Gastrocnemius medialis (tissue), 4 donors: ENCODE data around the gene KLHDC9. TPM values are rescaled to one million over a fixed set of nuclear protein-coding genes. Genes with fewer than 3 reads are reported as not detected.

Experiments
- ATAC-seq, 2 donors: fragments of 150-250 bp; one replicate each; pipeline ENCODE4 v1.9.1; 2016
- DNase-seq, 2 donors: peaks; one replicate each; pipeline ENCODE4 v3.0.0-alpha.2; 2019
- H3K27ac ChIP-seq, 4 donors: fragments of 200-600 bp; sonication (generic); 1 replicate in 1 of 4; 2 replicates in 3 of 4; pipeline ENCODE4 v1.5.1; 2016 to 2018; ENCODE audit warnings: mild to moderate bottlenecking in 2 of 4, moderate library complexity in 1 of 4
- H3K27me3 ChIP-seq, 3 donors: fragments of 200-600 bp; sonication (generic) in 2 of 3; 1 replicate in 1 of 3; 2 replicates in 2 of 3; pipeline versions ENCODE4 v1.5.1 to v1.6.0; 2016 to 2019; ENCODE audit warnings: mild to moderate bottlenecking in 1 of 3, moderate library complexity in 1 of 3
- H3K36me3 ChIP-seq, 2 donors: fragments of 200-600 bp; sonication (generic) in 1 of 2; one replicate each; pipeline ENCODE4 v1.5.1; 2017 to 2018
- H3K4me1 ChIP-seq, 2 donors: fragments of 200-600 bp; sonication (generic) in 1 of 2; one replicate each; pipeline ENCODE4 v1.5.1; 2016 to 2017; ENCODE audit warnings: mild to moderate bottlenecking in 2 of 2
- H3K4me3 ChIP-seq, 4 donors: fragments of 200-600 bp; sonication (generic) in 3 of 4; 1 replicate in 1 of 4; 2 replicates in 3 of 4; pipeline ENCODE4 v1.5.1; 2016 to 2019; ENCODE audit warnings: mild to moderate bottlenecking in 2 of 4
- H3K9me3 ChIP-seq, 3 donors: fragments of 200-600 bp; sonication (generic) in 2 of 3; 1 replicate in 1 of 3; 2 replicates in 2 of 3; pipeline ENCODE4 v1.5.1; 2016 to 2019
- POLR2A ChIP-seq, 2 donors: fragments of 450-650 bp; IDR thresholded peaks; one replicate each; pipeline ENCODE4 v1.6.1; 2017; ENCODE audit warnings: antibody characterized with exemption in 2 of 2, mild to moderate bottlenecking in 2 of 2, moderate library complexity in 2 of 2
- in situ Hi-C, 4 donors: fragments of 200-750 bp; cut with MboI; loops; one replicate each; pipeline versions ENCODE4 v1.15.0 to v1.8.0; 2017; ENCODE audit warnings: low sequenced_read_pairs in 4 of 4
- intact Hi-C: fragments of 100-400 bp; cut with DNase I; formaldehyde crosslinking; loops from one replicate; pipeline ENCODE4 v1.15.1; 2023; ENCODE audit warnings: low total_unique reads
- total RNA-seq, 4 donors: library from RNA; depleted of rRNA; stranded (reverse); fragments of >200 nt; gene quantifications; one replicate each; pipeline versions ENCODE4 v1.1.0 to v1.2.3, GENCODE V29; 2016
- TF ChIP-seq, protein P1 (sequence below), 5 experiments: fragments of 450-650 bp in 3 of 5; fragments of 200-600 bp in 2 of 5; sonication (generic) in 2 of 5; IDR thresholded peaks in 4 of 5; conservative IDR thresholded peaks in 1 of 5; 1 replicate in 4 of 5; 2 replicates in 1 of 5; pipeline ENCODE4 v1.5.1; 2016 to 2019; ENCODE audit warnings: antibody characterized with exemption in 5 of 5, mild to moderate bottlenecking in 3 of 5, moderate library complexity in 3 of 5

Gene KLHDC9
- total RNA-seq, 4 donors from 2014 or later: 0.89 to 2.4 (median 1.3) TPM

GRCh38 chr1:161091093-161091492, 7.1 kb upstream of the KLHDC9 start:
- Histone ChIP-seq H3K4me1 (no peaks in the 10 kb centered on the region), H3K9me3 (no peaks in the 10 kb centered on the region), H3K27me3 (no peaks in the 10 kb centered on the region), H3K4me3 (no peak overlapping the region), H3K36me3 (no peaks in the 10 kb centered on the region), H3K27ac (no peak overlapping the region)
- intact Hi-C loops: loop anchor here (10.0 kb wide), 1 partner anchor 256 kb away; no protein-coding TSS in a partner anchor
- ATAC-seq (no peak), DNase-seq (no peak)
- TF ChIP-seq, protein P1, sequence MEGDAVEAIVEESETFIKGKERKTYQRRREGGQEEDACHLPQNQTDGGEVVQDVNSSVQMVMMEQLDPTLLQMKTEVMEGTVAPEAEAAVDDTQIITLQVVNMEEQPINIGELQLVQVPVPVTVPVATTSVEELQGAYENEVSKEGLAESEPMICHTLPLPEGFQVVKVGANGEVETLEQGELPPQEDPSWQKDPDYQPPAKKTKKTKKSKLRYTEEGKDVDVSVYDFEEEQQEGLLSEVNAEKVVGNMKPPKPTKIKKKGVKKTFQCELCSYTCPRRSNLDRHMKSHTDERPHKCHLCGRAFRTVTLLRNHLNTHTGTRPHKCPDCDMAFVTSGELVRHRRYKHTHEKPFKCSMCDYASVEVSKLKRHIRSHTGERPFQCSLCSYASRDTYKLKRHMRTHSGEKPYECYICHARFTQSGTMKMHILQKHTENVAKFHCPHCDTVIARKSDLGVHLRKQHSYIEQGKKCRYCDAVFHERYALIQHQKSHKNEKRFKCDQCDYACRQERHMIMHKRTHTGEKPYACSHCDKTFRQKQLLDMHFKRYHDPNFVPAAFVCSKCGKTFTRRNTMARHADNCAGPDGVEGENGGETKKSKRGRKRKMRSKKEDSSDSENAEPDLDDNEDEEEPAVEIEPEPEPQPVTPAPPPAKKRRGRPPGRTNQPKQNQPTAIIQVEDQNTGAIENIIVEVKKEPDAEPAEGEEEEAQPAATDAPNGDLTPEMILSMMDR (IDR thresholded peaks at IDR 0.05 in 4 of 5, conservative IDR thresholded peaks at IDR 0.05 in 1 of 5): no peak
- no peak for TF ChIP-seq POLR2A (IDR thresholded peaks at IDR 0.05)
- in situ Hi-C loops: loop anchor here in 2 of 4 donors (10.0 kb wide), 1 partner anchor 96 kb away; no protein-coding TSS in a partner anchor

- intact Hi-C loops: loop anchor here (10.0 kb wide), 1 partner anchor 257 kb away; no protein-coding TSS in a partner anchor
These were observed 6.2 kb upstream of the KLHDC9 start for GRCh38 chr1:161091796-161092507.

DNA sequence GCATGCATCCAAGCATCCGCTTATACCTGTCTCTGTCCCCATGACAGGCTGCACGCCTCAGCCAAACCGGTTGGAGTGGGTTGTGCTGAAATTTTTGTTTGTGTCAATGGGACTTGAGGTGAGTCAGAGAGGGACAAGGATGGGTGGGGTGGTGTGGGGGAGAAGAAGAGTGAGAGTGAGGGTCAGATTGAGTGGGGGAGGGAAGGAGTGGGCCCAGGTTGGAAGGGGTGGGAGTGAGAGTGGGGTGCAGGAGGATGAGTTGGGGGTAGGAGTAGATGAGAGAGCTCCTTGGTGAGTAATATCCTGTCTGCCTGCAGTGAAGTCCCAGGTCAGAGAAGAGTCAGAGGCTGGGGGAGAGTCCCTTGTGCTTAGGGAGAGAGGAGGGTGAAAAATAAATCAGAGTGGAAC, 5.5 kb upstream of the KLHDC9 start:
- Histone ChIP-seq H3K27ac (no peak overlapping the region), H3K36me3 (no peaks in the 10 kb centered on the region), H3K4me1 (peaks cover 0 to 6% of the 10 kb centered on the region in 2 donors), H3K4me3 (no peak overlapping the region), H3K27me3 (no peaks in the 10 kb centered on the region), H3K9me3 (no peaks in the 10 kb centered on the region)
- no peak for ATAC-seq
- no peak for DNase-seq
- in situ Hi-C loops: loop anchor here in 2 of 4 donors (10.0 kb wide), 1 partner anchor 98 kb away; no protein-coding TSS in a partner anchor
- TF ChIP-seq, protein P1 (IDR thresholded peaks at IDR 0.05 in 4 of 5, conservative IDR thresholded peaks at IDR 0.05 in 1 of 5): no peak
- TF ChIP-seq POLR2A (IDR thresholded peaks at IDR 0.05): no peak
- intact Hi-C loops: loop anchor here (10.0 kb wide), 1 partner anchor 258 kb away; no protein-coding TSS in a partner anchor

More at GRCh38 chr1:161091796-161092507, 6.2 kb upstream of the KLHDC9 start:
- no peaks in the 10 kb centered on the region for H3K27me3 ChIP-seq
- DNase-seq (no peak), ATAC-seq (no peak)
- H3K9me3 ChIP-seq: no peaks in the 10 kb centered on the region
- no peaks in the 10 kb centered on the region for H3K36me3 ChIP-seq
- in situ Hi-C loops: loop anchor here in 2 of 4 donors (10.0 kb wide), 1 partner anchor 97 kb away; no protein-coding TSS in a partner anchor
- no peak for TF ChIP-seq POLR2A (IDR thresholded peaks at IDR 0.05)
- TF ChIP-seq, protein P1 (IDR thresholded peaks at IDR 0.05 in 4 of 5, conservative IDR thresholded peaks at IDR 0.05 in 1 of 5): no peak
- peaks cover 0 to under 1% of the 10 kb centered on the region in 2 donors for H3K4me1 ChIP-seq
- H3K4me3 ChIP-seq: no peak overlapping the region
- no peak overlapping the region for H3K27ac ChIP-seq

- Histone ChIP-seq H3K4me3 (no peak overlapping the region), H3K27me3 (no peaks in the 10 kb centered on the region), H3K4me1 (peaks cover 5 to 19% of the 10 kb centered on the region in 2 donors), H3K36me3 (no peaks in the 10 kb centered on the region), H3K27ac (no peak overlapping the region), H3K9me3 (no peaks in the 10 kb centered on the region)
- TF ChIP-seq POLR2A (IDR thresholded peaks at IDR 0.05): no peak
- TF ChIP-seq, protein P1 (IDR thresholded peaks at IDR 0.05 in 4 of 5, conservative IDR thresholded peaks at IDR 0.05 in 1 of 5): no peak
- intact Hi-C loops (loop anchor here (10.0 kb wide), 1 partner anchor 260 kb away; no protein-coding TSS in a partner anchor), in situ Hi-C loops (loop anchor here in 2 of 4 donors (10.0 kb wide), 1 partner anchor 100 kb away; no protein-coding TSS in a partner anchor)
- ATAC-seq (no peak), DNase-seq (no peak)
These were observed 3.7 kb upstream of the KLHDC9 start for GRCh38 chr1:161094481-161094880.
